Lower leg skin (tissue), 3 donors: ENCODE results near the gene SEC16B.

Source experiments
- CTCF ChIP-seq, 3 donors: fragments of 450-650 bp; IDR thresholded peaks; one replicate each; pipeline ENCODE4 v1.5.1; 2016; ENCODE audit warnings: antibody characterized with exemption in 3 of 3, mild to moderate bottlenecking in 3 of 3, moderate library complexity in 2 of 3
- POLR2A ChIP-seq, 2 donors: fragments of 450-650 bp; IDR thresholded peaks; one replicate each; pipeline ENCODE4 v1.6.1; 2016 to 2017; ENCODE audit warnings: antibody characterized with exemption in 2 of 2, mild to moderate bottlenecking in 1 of 2, moderate library complexity in 1 of 2

DNA sequence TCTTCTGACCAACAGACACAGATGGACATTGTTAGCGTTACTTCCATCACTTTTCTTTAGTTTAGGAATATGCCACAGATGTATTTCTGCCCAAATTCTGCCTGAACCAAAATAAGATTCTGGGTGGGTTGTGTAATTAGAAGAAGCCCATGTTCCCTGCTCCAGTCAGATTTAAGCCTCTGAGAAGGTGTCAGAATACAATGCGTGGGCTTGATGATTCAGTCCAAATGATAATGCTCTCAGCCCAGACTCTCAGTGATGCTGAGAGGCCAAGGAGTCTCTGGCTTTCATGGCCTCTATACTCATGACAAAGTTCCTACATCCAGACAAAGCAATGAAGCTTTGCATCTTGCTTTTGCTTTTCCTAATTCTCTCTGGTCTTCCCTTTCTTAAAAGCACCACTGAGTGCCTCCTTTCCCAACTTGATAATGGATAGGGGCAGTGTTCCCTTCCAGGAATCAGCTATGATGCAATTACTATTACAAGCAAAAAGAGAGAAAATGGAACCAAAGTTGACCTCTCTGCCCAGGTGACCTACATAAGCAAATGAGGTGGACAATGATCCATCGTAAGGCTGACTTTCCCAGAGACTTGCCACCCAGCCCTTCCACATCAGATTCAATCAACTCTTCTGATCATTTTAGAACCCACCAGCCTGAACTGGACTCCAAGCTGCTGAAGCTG, 8.8 kb downstream of the SEC16B start:
- TF ChIP-seq CTCF (IDR thresholded peaks at IDR 0.05) (no peak), POLR2A (IDR thresholded peaks at IDR 0.05) (no peak)
